Measurements from ENCODE around the gene C2orf74.

- TF ChIP-seq CTCF (IDR thresholded peaks at IDR 0.05) (no peak), POLR2A (IDR thresholded peaks at IDR 0.05) (no peak)
Measured at GRCh38 chr2:61134141-61134540, 27.8 kb upstream of the C2orf74 start.

Measured in lower leg skin (tissue), 3 donors.